Endometrium (tissue), 2 donors: ENCODE data around the gene TM4SF4.

Experiments
- FAIRE-seq: peaks from 2 replicates; lab custom pipeline; 2012; peaks lifted over from hg19 to GRCh38; lab: Jason Lieb, UNC
- donor health status: control.
- donor health status: control.

TM4SF4 gene

GRCh38 chr3:149548669-149549065, 74.2 kb downstream of the TM4SF4 start:
- no peak for FAIRE-seq

GRCh38 chr3:149551500-149551899, 77.0 kb downstream of the TM4SF4 start:
- no peak for FAIRE-seq

DNA sequence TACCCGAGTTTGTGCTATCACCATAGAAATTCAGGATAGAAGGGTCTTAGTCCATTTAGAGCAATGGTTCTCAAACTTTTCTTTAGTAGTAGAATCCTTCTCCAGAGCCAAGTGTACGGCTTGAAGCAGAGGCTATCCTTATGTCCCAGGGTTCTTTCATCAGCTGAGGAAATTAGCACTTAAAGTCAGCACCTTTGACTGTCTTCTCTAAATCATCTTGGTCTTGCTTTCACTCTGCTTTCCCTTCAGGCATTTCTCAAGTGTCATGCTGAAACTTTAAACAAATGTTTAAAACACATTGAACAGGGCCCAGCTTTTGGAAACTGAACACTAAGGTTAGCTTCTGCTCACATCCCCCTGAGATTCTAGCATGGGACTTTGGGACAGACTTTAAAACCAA, 78.2 kb downstream of the TM4SF4 start:
- no peak for FAIRE-seq
